Fibroblast of the aortic adventitia (primary cell): ENCODE results near the gene PLP1. TPM values are rescaled to one million over a fixed set of nuclear protein-coding genes. Genes with fewer than 3 reads are reported as not detected.

Source experiments
- DNase-seq: peaks from one replicate; pipeline ENCODE4 v3.0.0-alpha.2; 2010; ENCODE audit warnings: low read depth
- H3K4me3 ChIP-seq: 2 replicates; pipeline ENCODE4 v1.5.1; 2011; ENCODE audit warnings: low read depth, mild to moderate bottlenecking, control low read depth, low read length, moderate library complexity
- CTCF ChIP-seq: IDR thresholded peaks from 2 replicates; pipeline ENCODE4 v1.5.1; 2011; ENCODE audit warnings: mild to moderate bottlenecking, low read length, control low read depth, inconsistent platforms; ENCODE audit not compliant: insufficient read depth
- total RNA-seq: library from RNA; depleted of rRNA; stranded (reverse); fragments of >200 nt; gene quantifications from 2 replicates; pipeline ENCODE4 v1.2.3, GENCODE V29; 2012; ENCODE audit warnings: low replicate concordance

Gene PLP1
- total RNA-seq, 1 donor = not detected

- no peak overlapping the region for H3K4me3 ChIP-seq
- DNase-seq = no peak
- no peak for TF ChIP-seq CTCF
Measured at GRCh38 chrX:103780336-103781061, 3.9 kb downstream of the PLP1 start.

- no peak for TF ChIP-seq CTCF
- no peak overlapping the region for H3K4me3 ChIP-seq
- no peak for DNase-seq
Measured at GRCh38 chrX:103781062-103781402, 4.4 kb downstream of the PLP1 start.

- DNase-seq = no peak
- TF ChIP-seq CTCF = no peak
- no peak overlapping the region for H3K4me3 ChIP-seq
Measured at GRCh38 chrX:103781706-103782105, 5.1 kb downstream of the PLP1 start.

DNA sequence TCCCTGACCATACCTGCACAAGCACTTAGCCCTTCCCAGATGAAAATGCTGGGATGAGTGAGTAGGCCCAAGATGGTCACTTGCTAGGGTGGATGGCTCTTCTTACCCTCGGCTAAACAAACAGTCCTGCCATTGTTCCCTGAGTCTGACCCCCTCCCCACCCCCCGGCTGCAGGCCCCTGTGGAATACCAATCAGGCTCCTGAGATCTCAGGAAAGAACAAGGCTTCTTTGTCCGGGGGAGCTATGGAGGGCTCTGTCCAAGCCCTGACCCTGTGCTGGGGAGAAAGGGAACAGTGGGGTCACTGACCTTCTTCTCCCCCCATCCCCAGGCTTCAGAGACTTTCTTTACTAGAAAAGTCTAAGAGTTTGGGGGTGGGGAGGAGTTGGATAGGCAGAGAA lies 6.0 kb downstream of the PLP1 start:
- H3K4me3 ChIP-seq = no peak overlapping the region
- TF ChIP-seq CTCF = no peak
- no peak for DNase-seq

DNA sequence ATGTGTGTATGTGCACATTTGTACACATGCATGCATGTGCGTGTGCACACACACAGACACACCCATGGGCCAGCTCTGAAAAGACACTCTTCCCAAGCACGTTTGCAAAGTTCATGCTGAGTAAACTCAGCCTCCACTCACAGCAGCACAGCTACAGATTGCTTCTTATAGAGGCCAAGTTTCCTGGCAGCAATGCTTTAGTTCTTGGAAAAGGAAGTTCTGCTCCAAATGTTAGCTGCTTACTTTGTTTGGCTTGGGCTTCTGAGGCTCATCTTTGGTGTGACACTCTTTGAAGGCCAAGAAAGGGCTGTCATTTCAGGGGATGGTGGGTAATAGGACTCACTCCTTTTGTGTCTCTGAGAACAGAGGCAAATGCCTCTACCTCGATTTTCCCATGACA lies 6.6 kb downstream of the PLP1 start:
- H3K4me3 ChIP-seq = no peak overlapping the region
- TF ChIP-seq CTCF = no peak
- peak; percentile 12 for DNase-seq

- no peak for TF ChIP-seq CTCF
- H3K4me3 ChIP-seq = no peak overlapping the region
- no peak for DNase-seq
Measured at GRCh38 chrX:103783971-103784370, 7.3 kb downstream of the PLP1 start.

GRCh38 chrX:103789004-103789403 lies 12.4 kb downstream of the PLP1 start:
- no peak for TF ChIP-seq CTCF
- DNase-seq = no peak
- H3K4me3 ChIP-seq = no peak overlapping the region
